PFSK-1 (cell line): ENCODE results near the gene NAT16.

Source experiments
- FOXP2 ChIP-seq: optimal IDR thresholded peaks from 2 replicates; pipeline ENCODE3; 2011; ENCODE audit warnings: borderline replicate concordance, control low read depth, inconsistent platforms; ENCODE audit not compliant: insufficient read depth; ENCODE audit errors: extremely low read length, extremely low read depth
- POLR2AphosphoS5 ChIP-seq: IDR thresholded peaks from 2 replicates; pipeline ENCODE4 v1.6.1; 2012; ENCODE audit warnings: low read depth, mild to moderate bottlenecking, control low read depth, low read length, moderate library complexity
- REST ChIP-seq, 2 experiments: IDR thresholded peaks; 2 replicates each; pipeline versions ENCODE4 v1.6.1 to v1.8.0; 2011 to 2012; ENCODE audit warnings: low read depth in 2 of 2, low read length in 2 of 2, control low read depth in 1 of 2, inconsistent platforms in 1 of 2, mild to moderate bottlenecking in 1 of 2, moderate library complexity in 1 of 2; ENCODE audit not compliant: insufficient read depth in 1 of 2
- SIN3A ChIP-seq: IDR thresholded peaks from 2 replicates; pipeline ENCODE4 v1.6.1; 2012; ENCODE audit warnings: mild to moderate bottlenecking, low read length, moderate library complexity, borderline replicate concordance; ENCODE audit not compliant: insufficient read depth
- TAF1 ChIP-seq: IDR thresholded peaks from 2 replicates; pipeline ENCODE4 v1.6.1; 2012; ENCODE audit warnings: low read length, control low read depth, borderline replicate concordance; ENCODE audit not compliant: insufficient read depth

GRCh38 chr7:101200862-101201599, 20.9 kb upstream of the NAT16 start, which contains the start of gene MOGAT3:
- TF ChIP-seq POLR2AphosphoS5 (no peak), REST (IDR thresholded peaks at IDR 0.05; ENCODE audit: insufficient read depth in 1 of 2, low read depth in 2 of 2, low read length in 2 of 2) (no peak), TAF1 (no peak), SIN3A (no peak), FOXP2 (no peak)
